Measurements from ENCODE around the gene DUS1L. TPM values are rescaled to one million over a fixed set of nuclear protein-coding genes. Genes with fewer than 3 reads are reported as not detected.

DUS1L gene
- total RNA-seq, 1 donor from 2014 or later = 136 TPM

DNA sequence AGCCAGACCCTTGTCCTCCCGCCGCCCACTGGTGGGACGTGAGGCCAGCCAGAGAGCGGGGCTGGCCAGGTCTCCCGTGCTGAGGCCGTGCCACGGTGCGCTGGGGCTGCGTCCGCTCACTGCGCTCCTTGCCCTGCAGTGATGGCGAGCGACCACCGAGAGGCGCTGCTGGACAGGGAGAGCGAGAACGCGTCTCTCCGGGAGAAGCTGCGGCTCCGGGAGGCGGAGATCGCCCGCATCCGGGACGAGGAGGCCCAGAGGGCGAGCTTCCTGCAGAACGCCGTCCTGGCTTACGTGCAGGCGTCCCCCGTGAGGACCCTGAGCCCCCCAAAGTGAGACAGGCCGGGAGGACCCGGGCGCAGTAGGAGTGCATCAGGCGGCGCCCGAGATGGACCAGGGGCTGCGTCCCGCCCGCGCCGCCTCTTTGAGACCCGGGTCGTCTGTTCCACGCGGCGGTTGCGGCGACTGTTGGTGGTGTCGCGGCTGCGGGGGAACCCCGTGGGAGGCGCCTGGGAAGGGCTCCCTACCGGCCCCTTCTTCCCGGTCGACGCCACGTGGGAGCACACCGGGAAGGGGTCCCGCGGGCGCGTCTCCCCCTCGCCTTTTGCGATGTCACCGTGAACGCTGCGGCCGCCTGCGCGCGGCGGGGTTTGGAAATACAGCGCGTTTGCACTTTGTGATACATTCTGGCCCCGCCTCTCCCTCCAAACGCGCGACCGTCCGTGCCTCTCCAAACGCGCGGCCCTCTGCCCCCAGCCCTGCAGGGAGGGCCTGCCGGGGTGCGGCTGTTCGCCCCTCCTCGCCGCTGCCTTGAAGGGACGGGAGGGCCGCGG, 34.9 kb downstream of the DUS1L start:
- intact Hi-C loops (cut with micrococcal nuclease) = loop anchor here (1.0 to 10.0 kb wide), 5 partner anchors 7 to 554 kb away; partner anchors contain the start of gene LRRC45

DNA sequence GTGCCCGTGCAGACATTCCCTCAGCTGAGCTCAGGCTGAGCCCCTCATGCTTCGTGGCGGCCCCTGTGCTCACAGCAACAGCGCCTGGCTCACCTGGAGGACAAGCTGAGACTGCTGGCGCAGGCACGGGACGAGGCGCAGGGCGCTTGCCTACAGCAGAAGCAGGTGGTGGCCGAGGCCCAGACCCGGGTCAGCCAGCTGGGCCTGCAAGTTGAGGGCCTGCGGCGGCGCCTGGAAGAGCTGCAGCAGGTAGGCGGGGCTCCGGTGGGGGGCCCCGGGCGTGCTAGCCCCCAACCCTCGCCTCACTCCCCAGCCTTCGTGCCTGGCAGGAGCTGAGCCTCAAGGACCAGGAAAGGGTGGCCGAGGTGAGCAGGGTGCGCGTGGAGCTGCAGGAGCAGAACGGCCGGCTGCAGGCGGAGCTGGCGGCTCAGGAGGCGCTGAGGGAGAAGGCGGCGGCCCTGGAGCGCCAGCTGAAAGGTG, 35.6 kb downstream of the DUS1L start:
- intact Hi-C loops (cut with micrococcal nuclease) = loop anchor here (1.0 to 10.0 kb wide), 4 partner anchors 124 to 555 kb away; no protein-coding TSS in a partner anchor

DNA sequence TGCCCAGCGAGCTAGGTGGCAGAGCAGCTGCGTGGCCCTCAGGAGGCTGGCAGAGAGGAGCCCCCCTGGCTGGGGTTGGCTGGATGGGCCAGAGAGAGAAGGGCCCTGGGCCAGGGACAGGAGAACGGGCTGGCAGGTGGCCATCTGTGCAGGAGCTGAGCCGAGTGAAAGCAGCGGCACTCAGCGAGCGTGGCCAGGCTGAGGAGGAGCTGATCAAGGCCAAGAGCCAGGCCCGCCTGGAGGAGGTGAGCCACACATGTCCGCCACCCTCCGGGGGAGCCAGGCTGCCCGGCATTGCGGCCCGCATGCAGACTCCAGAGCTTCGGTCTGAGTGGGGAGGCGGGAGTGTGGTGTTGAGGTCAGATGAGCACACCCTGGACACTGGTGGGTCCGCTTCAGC, 36.2 kb downstream of the DUS1L start:
- intact Hi-C loops (cut with micrococcal nuclease) = no loop called here

DNA sequence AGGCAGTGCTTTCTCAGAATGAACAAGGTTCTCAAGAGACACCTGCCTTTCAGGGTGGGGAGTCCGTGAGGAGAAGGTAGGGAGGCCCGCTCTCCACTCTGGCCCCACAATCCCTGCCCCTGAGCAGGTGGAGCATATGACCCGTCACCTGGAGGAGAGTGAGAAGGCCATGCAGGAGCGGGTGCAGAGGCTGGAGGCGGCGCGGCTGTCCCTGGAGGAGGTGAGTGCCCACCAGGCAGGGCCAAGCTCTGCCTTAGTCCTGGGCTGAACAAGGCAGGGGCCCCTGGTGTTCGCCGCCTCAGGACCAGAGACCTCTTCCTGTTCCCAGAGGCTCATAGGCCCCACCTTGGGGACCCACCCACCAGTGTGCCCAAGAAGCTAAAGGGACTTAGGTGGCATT, 36.6 kb downstream of the DUS1L start:
- intact Hi-C loops (cut with micrococcal nuclease) = no loop called here

DNA sequence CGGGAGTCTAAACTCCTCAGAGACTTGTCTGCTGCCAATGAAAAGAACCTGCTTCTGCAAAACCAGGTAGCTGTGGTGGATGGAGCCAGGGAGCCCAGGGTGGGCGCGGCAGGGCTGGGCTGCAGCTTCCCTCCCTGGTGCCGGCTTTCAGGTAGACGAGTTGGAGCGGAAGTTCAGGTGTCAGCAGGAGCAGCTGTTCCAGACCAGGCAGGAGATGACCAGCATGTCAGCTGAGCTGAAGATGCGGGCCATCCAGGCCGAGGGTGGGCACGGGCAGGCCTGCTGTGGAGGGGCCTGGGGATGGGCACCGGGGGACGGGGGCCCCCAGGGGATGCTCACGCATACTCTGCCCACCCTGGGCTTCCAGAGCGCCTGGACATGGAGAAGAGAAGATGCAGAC, 37.4 kb downstream of the DUS1L start:
- intact Hi-C loops (cut with micrococcal nuclease) = no loop called here

DNA sequence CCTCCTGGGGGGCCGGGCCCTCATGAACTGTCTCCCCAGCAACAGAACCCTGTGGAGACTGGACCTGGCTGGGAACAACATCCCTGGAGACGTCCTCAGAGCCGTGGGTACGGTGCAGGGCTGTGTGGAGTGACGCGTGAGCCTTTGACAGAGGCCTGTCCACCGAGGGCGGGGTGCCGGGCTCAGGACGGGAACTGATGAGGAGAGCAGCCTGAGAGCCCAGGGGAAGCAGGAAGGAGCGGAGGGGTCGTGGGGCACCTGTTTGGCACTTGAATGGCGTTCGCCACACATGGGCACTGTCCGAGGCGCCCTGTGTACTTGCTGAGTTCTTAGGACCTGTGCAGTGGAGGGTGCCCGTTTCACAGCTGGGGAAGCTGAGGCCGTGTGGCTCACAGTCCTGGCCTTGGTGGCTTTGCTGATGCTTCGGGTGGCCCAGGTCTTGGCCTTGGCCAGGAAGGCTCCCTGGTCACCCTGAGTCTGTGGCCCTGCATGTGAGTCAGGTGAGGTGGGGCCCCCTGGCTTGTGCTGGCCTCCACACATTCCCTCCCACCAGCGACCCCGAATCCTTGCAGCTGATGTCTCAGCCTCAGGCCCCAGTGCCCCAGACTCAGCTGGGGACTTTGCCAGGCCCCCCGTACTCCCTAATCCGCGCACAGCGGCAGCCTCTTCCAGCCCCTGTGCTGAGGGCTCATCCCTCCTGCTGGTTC, 40.0 kb downstream of the DUS1L start:
- intact Hi-C loops (cut with micrococcal nuclease) = no loop called here

DNA sequence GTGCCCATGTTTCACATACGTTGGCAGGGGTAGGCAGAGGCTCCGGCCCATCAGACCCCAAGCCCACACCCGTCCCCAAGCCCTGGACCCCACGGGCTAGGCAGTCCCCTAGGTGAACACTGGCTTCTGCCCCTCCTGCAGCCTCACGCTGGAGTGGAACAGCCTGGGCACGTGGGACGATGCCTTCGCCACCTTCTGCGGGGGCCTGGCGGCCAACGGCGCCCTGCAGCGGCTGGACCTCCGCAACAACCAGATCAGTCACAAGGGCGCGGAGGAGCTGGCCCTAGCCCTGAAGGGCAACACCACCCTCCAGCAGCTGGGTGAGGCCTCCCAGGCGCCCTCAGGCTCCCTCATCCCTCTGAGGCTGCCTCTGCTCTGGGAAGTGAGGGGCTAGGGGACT, 40.7 kb downstream of the DUS1L start:
- intact Hi-C loops (cut with micrococcal nuclease) = loop anchor here (5.0 kb wide), 3 partner anchors 42 to 513 kb away; partner anchors contain the start of genes ACTG1, DUS1L and PCYT2

DNA sequence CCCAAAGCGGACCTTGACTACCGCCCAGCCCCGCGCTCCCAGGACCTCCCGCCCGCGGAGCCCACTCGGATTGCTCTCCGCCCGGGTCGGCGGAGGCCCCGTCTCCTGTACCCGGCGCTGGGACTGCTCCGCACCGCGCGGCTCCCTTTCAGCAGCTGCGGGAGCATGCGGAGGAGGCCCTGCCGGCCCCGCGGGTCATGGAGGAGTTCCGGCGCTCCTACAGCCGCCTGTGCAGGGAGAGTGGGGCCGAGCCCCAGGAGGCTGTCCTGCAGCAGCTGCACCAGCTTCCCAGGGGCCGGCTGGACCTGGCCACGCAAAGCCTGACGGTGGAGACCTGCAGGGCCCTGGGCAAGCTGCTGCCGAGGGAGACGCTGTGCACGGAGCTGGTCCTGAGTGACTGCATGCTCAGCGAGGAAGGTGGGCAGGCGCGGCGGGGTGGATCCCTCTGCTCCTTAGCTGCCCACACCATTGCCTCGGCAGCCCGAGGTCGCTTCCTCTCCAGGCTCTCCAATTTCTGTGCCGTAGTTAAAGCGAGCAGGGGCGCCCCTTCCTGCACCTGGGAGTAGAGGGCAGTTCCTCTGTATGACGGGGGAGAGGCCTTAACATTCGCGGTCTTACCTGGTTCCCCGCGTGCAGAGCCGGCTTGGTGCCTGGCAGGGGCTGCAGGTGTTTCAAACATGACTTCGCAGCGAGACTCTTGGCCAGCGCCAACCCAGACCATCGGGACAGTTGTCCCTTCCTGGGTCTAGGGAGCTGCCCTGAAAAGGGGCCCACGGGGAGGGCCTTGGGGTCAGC, 42.0 kb downstream of the DUS1L start:
- intact Hi-C loops (cut with micrococcal nuclease) = loop anchor here (1.0 to 5.0 kb wide), 15 partner anchors 8 to 693 kb away; partner anchors contain the start of genes ACTG1, ALYREF, ANAPC11 and ASPSCR1

DNA sequence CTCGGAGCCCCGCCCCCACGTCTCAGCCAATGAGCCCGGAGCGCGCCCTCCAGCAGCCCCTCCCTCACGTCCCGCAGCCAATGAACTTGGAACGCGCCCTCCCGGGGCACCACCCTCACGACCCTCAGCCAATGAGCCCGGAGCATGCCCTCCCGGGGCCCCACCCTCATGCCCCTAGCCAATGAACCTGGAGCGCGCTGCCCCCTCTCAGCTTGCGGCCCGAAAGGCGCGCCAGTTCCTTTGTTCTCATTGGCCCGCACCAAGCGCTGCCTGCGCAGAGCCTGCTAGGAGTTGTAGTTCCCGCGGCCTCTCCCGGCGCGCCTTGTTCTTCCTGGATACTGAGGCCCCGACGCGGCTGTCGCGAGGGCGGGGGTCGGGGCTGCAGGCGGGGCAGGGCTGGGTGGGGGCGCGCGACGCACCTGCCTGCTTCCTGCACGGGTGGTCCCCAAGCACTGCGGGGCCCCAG, 42.6 kb downstream of the DUS1L start, which contains the start of gene LRRC45:
Gene LRRC45, plus strand, starts transcription at position 325 of the 466 bp plus-strand sequence. CDS start 339 bp downstream, outside the sequence.
- intact Hi-C loops (cut with micrococcal nuclease) = loop anchor here (1.0 to 5.0 kb wide), 15 partner anchors 8 to 693 kb away; partner anchors contain the start of genes ACTG1, ALYREF, ANAPC11 and ASPSCR1

DNA sequence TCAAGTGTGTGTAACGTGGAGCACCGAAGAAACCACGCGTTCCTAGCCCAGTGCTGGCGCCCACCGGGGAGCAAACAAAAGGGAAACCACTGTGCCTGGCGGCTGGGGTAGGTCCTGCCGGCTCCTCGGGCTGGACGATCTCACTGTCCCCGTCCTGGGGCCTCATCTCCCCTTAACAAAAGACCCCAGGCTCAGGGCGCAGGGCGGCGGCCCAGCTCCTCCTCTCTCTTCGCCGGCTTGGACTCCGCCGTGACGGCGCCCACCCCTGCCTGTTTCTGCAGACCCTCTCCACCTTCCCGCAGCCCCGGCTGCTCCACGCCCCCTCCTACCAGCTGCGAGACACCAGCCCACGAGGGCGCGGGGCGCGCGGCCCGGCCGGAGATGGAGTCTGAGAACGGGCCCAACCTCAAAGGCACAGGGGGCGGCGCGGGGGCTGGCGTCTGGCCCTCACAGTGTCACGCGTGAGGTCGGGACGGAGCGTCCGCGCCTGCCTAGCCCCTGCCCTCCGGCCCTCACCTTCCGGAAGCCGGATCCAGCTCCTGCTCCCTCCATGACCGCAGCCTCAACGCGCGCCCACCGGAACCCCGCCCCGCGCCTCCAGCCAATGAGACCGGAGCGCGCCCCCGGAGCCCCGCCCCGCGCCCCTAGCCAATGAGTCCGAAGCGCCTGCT, 43.2 kb downstream of the DUS1L start, which contains the start of gene CENPX:
Gene CENPX, minus strand, starts transcription at position 569 of the 671 bp plus-strand sequence. Its CDS starts 17 bp downstream, at position 552.
- intact Hi-C loops (cut with micrococcal nuclease) = loop anchor here (2.0 to 5.0 kb wide), 4 partner anchors 45 to 510 kb away; partner anchors contain the start of genes ACTG1, DUS1L and PCYT2

DNA sequence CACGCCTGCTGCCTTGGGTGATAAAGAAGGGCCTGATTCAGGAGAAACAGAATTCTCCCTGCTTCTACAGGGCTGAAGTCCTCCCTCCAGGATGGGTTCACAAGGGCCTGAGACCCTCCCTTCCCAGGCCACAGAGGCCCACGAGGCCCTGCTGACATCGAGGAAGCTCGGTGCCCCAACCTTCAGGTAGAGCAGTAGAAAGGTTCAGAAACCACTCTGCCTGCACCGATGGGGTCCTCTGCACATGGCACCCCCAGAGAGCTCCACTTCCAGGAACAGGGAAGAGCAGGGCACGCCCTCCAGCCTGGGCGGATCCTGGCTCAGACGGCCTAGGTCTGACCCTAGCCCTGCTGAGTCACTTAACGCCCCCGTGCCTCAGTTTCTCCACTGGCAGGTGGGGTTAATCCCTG, 43.7 kb downstream of the DUS1L start:
- intact Hi-C loops (cut with micrococcal nuclease) = loop anchor here (1.0 to 5.0 kb wide), 5 partner anchors 45 to 510 kb away; partner anchors contain the start of genes ACTG1, DUS1L and PCYT2

DNA sequence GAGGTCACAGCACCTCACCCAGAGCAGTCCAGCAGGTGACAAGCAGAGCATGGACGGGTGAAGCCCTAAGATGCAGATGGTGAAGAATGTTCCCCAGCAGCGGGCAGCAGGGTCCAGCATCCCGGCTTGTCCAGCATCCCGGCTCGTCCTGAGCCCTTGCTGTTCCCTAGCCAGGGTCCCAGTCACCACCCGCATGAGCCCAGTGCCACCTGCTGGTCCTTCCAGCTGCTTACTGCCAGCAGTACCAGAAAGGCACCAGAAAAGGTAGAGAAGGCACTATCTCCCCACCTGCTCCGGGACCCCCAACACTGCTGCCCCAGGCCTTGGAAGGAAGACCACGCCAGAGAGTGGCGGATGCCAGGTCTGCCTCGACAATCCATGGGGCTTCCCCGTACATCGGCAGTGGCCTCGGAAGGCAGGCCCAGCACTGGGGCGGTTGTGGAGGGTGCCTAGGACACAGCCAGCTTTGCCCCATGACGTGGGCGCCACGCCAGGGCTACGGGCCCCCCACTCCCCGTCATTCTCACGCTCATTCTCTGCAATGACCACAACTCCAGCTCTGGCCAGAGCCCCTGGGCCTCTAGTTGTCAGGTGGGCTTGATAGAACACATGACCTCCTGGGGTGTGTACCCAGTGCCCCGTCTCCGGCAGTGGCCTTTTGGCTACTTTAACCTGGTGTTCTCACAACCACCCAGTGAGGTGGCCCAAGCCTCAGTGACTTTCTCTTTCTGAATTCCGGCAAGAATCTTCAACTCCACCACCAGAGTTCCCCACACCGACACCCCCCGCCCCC, 44.3 kb downstream of the DUS1L start:
- intact Hi-C loops (cut with micrococcal nuclease) = loop anchor here (1.0 to 5.0 kb wide), 4 partner anchors 46 to 509 kb away; partner anchors contain the start of genes ACTG1, DUS1L and PCYT2

DNA sequence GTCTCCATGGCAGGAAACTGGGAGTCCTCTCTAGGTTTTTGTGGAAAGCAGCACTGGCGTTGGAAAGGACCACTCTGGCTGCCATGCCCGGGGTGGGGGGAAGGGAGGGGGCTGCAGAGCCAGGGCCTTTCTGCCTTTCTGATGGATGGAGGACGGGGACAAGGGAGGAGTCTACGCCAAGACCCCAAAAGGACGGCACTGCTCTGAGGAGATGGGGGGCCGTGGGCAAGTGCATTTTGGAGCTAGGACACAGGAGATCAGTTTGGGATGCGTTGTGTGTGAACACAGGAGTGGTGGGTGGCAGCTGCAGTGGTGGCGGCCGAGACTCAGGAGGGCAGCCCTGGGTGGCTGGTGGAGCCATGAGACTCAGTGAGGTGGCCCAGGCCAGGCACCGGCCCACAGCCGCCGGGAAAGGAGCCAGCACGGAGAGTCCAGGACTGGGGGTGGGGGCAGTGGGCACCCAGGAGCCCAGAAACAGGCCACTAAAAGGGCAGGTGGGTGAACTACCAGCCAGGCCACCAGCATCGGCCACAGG, 45.0 kb downstream of the DUS1L start:
- intact Hi-C loops (cut with micrococcal nuclease) = loop anchor here (1.0 to 5.0 kb wide), 4 partner anchors 47 to 508 kb away; partner anchors contain the start of genes ACTG1, DUS1L and PCYT2

DNA sequence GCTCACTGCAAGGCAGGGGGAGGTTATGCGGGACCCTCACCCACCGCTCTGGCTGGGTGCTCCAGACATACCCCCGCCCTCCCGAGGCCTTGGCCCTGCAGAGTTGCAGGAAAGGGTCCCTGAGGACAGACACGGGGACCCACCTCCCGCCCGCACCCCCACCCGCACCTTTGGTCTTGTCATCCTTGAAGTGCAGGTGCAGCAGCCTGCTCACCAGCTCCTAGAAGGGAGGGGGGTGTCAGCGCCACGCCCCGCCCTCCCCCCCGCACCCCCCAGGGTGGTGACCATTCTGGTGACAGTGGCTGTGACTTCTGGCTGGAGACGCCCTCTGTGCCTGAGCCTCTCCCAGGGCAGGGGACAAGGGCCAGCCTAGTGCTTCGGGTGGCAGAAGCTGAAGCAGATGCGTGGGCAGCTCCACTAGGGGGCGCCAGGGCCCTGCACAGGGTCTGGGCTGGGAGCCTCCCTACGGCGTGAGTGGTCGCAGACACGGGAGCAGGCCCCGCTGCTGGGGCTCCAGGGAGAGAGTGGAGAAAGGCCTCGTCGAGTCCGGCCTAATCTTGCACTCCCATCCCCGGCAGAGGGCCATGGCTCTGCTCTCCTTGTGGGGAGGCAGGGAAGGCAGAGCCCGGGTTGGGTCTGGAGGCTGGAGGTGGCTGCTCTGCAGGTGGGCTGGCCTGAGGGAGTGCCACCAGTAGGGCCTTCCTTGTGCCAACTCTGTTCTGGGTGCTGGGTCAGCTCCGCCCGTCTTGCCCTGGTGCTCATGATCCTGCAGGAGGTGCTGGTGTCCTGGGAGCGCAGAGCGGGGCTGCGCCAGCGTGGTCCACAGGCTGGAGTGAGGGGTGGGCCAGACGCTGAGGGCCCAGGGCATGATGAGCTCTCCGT, 45.7 kb downstream of the DUS1L start:
- intact Hi-C loops (cut with micrococcal nuclease) = loop anchor here (5.0 kb wide), 3 partner anchors 47 to 508 kb away; partner anchors contain the start of genes ACTG1, DUS1L and PCYT2

DNA sequence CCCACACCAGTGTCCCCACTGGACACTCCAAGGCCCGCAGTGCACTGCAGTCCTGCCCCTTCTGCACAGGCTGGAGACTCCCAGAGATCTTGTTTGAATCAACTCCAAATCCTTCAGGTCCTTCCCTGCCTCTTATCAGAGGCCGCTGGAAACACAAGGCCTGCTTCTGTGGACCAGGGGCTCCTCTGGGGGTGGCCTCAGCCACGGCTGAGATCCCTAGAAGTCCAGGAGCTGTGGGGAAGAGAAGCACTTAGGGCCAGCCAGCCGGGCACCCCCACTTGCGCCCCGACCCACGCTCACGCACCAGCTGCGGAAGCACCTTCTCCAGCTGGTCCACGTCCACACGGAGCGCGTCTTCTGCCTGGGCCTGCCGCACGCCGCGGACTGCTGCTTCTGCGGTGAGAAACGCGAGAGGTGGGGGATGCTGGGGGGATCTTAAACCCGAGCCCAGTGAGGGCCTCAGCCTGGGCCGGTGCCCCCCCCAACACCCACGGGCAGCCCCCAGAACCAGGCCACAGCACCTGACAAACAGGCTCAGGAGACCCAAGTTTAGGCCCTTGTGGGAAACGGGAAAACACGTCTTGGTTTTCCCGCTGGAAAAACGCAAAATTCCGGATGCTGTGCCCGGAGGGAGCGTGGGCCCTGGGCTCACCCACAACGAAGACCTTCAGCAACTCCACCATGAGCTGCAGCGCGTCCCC, 46.5 kb downstream of the DUS1L start:
- intact Hi-C loops (cut with micrococcal nuclease) = no loop called here

DNA sequence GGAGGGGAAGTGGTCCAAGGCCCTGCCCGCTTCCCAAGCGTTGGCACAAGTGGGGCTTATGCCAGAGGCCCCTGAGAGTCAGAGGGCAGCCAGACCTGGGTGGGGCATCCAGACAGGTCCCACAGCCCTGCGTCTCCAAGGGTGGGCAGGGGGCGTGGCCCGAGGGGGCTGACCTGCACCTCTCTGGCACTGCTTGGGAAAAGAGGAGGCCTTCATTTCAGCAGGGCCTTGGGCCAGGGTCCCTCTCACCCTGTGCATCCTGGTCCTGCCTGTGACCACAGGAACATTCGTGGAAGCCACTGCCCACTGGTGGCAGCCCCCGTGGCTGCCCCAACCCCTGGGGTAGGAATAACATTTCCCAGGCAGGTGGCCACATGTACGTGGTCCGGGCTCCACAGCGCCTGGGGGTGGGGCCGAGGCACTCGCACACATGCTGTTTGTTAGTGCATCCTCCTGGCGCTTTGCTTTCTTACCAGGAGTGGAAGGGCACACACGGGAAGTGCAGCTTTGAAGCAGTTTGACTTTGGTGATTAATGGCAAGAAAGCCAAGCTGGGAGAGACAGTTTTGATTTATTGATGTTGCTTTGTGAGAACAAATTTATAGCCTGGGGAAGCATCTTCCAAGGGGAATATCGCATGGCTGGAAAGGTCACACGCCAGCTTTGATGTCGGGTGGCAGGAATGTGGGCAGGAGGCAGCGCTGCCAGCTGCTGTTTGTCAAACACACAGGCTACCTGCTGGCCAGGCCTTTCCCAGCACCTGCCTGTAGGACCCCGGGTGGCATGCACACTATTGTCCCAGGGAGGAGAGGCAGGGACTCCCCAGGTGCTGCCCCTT, 47.2 kb downstream of the DUS1L start:
- intact Hi-C loops (cut with micrococcal nuclease) = no loop called here

Measured in T-helper 1 cell treated with Interleukin-12 subunit alpha and Interleukin-12 subunit beta and Interleukin-4 antibody, amounts not matched to agents 30 ng/mL and 1 ng/mL, for 36 hours (primary cell).